Measurements from ENCODE around the gene HOXB9. TPM values are rescaled to one million over a fixed set of nuclear protein-coding genes. Genes with fewer than 3 reads are reported as not detected.

The HOXB9 gene
- polyA plus RNA-seq, 4 donors: 57.8 to 70.4 (median 64.7) TPM

- peak in 1 of 4 donors; percentile 21 for DNase-seq (ENCODE audit: low read depth in 4 of 4, low spot score in 2 of 4)
These were observed 488 bp downstream of the HOXB9 start for GRCh38 chr17:48625495-48626244.

- peak in 1 of 4 donors; percentile 19 for DNase-seq (ENCODE audit: low read depth in 4 of 4, low spot score in 2 of 4)
These were observed 1.3 kb downstream of the HOXB9 start for GRCh38 chr17:48624544-48625494.

GRCh38 chr17:48624118-48624517 lies 2.0 kb downstream of the HOXB9 start:
- DNase-seq (ENCODE audit: low read depth in 4 of 4, low spot score in 2 of 4): no peak

- no peak for DNase-seq (ENCODE audit: low read depth in 4 of 4, low spot score in 2 of 4)
These were observed 2.6 kb downstream of the HOXB9 start for GRCh38 chr17:48623583-48623982.

- DNase-seq (ENCODE audit: low read depth in 4 of 4, low spot score in 2 of 4): no peak
These were observed 3.3 kb downstream of the HOXB9 start for GRCh38 chr17:48622857-48623256.

- DNase-seq (ENCODE audit: low read depth in 4 of 4, low spot score in 2 of 4): no peak
These were observed 4.5 kb downstream of the HOXB9 start for GRCh38 chr17:48621410-48622392.

- peak in 1 of 4 donors; percentile 48 for DNase-seq (ENCODE audit: low read depth in 4 of 4, low spot score in 2 of 4)
These were observed 5.6 kb downstream of the HOXB9 start for GRCh38 chr17:48620461-48621139.

- no peak for DNase-seq (ENCODE audit: low read depth in 4 of 4, low spot score in 2 of 4)
These were observed 6.2 kb downstream of the HOXB9 start for GRCh38 chr17:48619826-48620449.

GRCh38 chr17:48618256-48618896 lies 7.8 kb downstream of the HOXB9 start:
- DNase-seq (ENCODE audit: low read depth in 4 of 4, low spot score in 2 of 4): peak in 2 of 4 donors; percentile 85 to 88

GRCh38 chr17:48617471-48618255 lies 8.5 kb downstream of the HOXB9 start:
- DNase-seq (ENCODE audit: low read depth in 4 of 4, low spot score in 2 of 4): peak in 1 of 4 donors; percentile 45

- DNase-seq (ENCODE audit: low read depth in 4 of 4, low spot score in 2 of 4): peak in 1 of 4 donors; percentile 25
These were observed 9.3 kb downstream of the HOXB9 start for GRCh38 chr17:48616717-48617470.

GRCh38 chr17:48615963-48616716 lies 10.0 kb downstream of the HOXB9 start:
- peak in 3 of 4 donors; percentile 33 to 45 (median 37) for DNase-seq (ENCODE audit: low read depth in 4 of 4, low spot score in 2 of 4)

GRCh38 chr17:48615047-48615962 lies 10.9 kb downstream of the HOXB9 start, which contains the start of gene HOXB8:
HOXB8 (minus strand) TSS chr17:48615292; CDS start chr17:48614704, 588 bp downstream.
- DNase-seq (ENCODE audit: low read depth in 4 of 4, low spot score in 2 of 4): peak in 3 of 4 donors; percentile 58 to 75 (median 63)

- no peak for DNase-seq (ENCODE audit: low read depth in 4 of 4, low spot score in 2 of 4)
These were observed 12.1 kb downstream of the HOXB9 start for GRCh38 chr17:48613862-48614694.

Data from left renal cortex interstitium (tissue), 4 donors.